ENCODE data around the gene STRN3.
"Not testable (repeated sequence)": the region's sequence is repeated elsewhere in the genome, so short reads cannot be mapped to it uniquely, and the experiment has no call there.

Gene STRN3

GRCh38 chr14:31000629-31001338, 25.4 kb downstream of the STRN3 start:
- no peak for DNase-seq

- DNase-seq, result no peak
Measured at GRCh38 chr14:30999038-30999773, 27.0 kb downstream of the STRN3 start.

- DNase-seq, result no peak
Measured at GRCh38 chr14:30998100-30998706, 28.0 kb downstream of the STRN3 start.

GRCh38 chr14:30996892-30997659, 29.1 kb downstream of the STRN3 start:
- DNase-seq, result no peak

- DNase-seq, result no peak
Measured at GRCh38 chr14:30995689-30996088, 30.5 kb downstream of the STRN3 start.

GRCh38 chr14:30994681-30995620, 31.2 kb downstream of the STRN3 start:
- no peak for DNase-seq

- DNase-seq, result no peak
Measured at GRCh38 chr14:30993071-30993470, 33.1 kb downstream of the STRN3 start.

- DNase-seq, result no peak
Measured at GRCh38 chr14:30991408-30991807, 34.8 kb downstream of the STRN3 start.

- no peak for DNase-seq
Measured at GRCh38 chr14:30990770-30991169, 35.4 kb downstream of the STRN3 start.

- no peak for DNase-seq
Measured at GRCh38 chr14:30988509-30988908, 37.7 kb downstream of the STRN3 start.

- DNase-seq, result no peak
Measured at GRCh38 chr14:30985796-30986195, 40.4 kb downstream of the STRN3 start.

- no peak for DNase-seq
Measured at GRCh38 chr14:30983858-30984257, 42.3 kb downstream of the STRN3 start.

GRCh38 chr14:30982533-30982932, 43.6 kb downstream of the STRN3 start:
- no peak for DNase-seq

- DNase-seq, result no peak
Measured at GRCh38 chr14:30980980-30981379, 45.2 kb downstream of the STRN3 start.

GRCh38 chr14:30980106-30980704, 46.0 kb downstream of the STRN3 start:
- not testable (repeated sequence) for DNase-seq

GRCh38 chr14:30977752-30978151, 48.4 kb downstream of the STRN3 start:
- no peak for DNase-seq

- DNase-seq, result no peak
Measured at GRCh38 chr14:30974628-30975027, 51.6 kb downstream of the STRN3 start.

- DNase-seq, result no peak
Measured at GRCh38 chr14:30972882-30973582, 53.1 kb downstream of the STRN3 start.

- not testable (repeated sequence) for DNase-seq
Measured at GRCh38 chr14:30972036-30972732, 54.0 kb downstream of the STRN3 start.

GRCh38 chr14:30971586-30971985, 54.6 kb downstream of the STRN3 start:
- no peak for DNase-seq

All from T-helper 9 cell (primary cell).